ENCODE results near the gene TRPT1. TPM values are rescaled to one million over a fixed set of nuclear protein-coding genes. Genes with fewer than 3 reads are reported as not detected.

The TRPT1 gene
- total RNA-seq, 2 donors from 2014 or later = 31.2 to 36.5 TPM

DNA sequence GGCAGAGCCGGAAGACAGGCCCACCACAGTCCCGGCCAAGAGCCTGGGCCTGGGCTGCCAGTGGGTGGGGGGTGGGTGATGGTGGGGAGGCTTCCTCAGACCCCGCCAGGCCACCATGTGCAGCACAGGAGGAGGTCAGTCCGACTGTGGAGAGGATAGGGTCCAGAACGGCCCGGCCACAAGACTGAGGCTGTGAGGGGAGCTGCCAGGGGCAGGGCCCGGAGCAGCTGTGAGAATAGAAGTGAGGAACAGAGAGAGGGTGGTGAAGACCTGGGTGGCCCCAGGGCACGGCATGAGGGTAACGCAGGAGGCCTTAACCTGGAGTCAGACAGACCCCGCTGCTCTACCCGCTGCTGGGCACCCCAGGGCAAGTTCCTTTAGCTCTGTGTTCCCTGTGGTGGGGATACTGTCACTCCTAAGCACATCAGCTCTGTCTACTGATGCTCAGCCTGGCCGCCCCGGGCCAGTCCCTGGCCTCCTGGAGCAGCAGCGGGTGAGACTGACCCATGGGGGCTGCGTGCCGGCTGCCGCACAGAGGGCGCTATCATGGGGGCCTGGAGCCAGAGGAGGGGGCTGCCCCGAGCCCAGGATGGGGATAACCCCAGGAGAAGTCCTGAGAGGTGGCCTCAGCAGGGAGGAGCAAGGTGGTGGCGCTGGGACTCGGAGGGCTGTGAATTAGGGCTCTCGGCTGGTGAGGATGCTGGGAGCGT is 17.7 kb downstream of the TRPT1 start:
- H3K27ac Mint-ChIP-seq = peak overlapping the region; percentile 97 to 98
- DNase-seq (ENCODE audit: low spot score in 2 of 2) (no peak), ATAC-seq (no peak)
- no peaks in the 10 kb centered on the region for H3K9me3 Mint-ChIP-seq
- H3K36me3 Mint-ChIP-seq = peaks cover 43 to 54% of the 10 kb centered on the region in 2 donors

DNA sequence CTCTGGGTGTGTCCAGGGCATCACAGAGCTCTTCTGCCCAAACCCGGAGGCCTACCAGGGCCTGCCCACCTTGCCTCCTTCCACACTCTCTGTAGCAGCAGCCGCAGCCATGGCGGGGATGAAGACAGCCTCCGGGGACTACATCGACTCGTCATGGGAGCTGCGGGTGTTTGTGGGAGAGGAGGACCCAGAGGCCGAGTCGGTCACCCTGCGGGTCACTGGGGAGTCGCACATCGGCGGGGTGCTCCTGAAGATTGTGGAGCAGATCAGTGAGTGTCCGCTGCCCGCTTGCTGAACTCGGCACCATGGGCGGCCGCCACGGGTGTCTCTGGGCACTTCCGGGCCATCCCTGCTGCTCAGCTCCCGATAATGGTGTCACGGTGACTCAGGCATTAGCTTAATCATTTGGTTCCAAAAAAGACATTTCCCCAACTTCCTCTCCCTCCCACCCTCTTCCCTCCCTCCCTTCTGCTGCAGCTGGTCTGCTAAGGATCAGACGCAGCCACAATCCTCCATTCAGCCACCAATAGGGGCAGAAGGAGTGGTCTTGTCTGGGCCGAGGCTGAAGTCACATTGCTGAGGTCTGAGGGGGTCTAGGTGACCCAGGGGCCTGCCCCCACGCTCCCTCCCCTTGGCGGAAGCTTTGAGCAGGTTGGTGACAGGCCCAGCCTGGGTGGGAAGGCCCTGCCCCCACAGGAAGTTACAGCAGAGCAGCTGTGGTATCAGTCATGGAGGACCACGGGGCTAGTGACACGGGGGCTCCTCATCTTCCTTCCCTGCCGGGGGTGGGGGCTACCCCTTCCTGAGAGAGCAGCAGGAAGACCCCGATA is 18.5 kb downstream of the TRPT1 start:
- ATAC-seq (peak; percentile 77 to 81), DNase-seq (ENCODE audit: low spot score in 2 of 2) (peak; percentile 78 to 92)
- Mint-ChIP-seq H3K36me3 (peaks cover 46 to 56% of the 10 kb centered on the region in 2 donors), H3K9me3 (no peaks in the 10 kb centered on the region), H3K27ac (peak overlapping the region; percentile 97 to 98)

DNA sequence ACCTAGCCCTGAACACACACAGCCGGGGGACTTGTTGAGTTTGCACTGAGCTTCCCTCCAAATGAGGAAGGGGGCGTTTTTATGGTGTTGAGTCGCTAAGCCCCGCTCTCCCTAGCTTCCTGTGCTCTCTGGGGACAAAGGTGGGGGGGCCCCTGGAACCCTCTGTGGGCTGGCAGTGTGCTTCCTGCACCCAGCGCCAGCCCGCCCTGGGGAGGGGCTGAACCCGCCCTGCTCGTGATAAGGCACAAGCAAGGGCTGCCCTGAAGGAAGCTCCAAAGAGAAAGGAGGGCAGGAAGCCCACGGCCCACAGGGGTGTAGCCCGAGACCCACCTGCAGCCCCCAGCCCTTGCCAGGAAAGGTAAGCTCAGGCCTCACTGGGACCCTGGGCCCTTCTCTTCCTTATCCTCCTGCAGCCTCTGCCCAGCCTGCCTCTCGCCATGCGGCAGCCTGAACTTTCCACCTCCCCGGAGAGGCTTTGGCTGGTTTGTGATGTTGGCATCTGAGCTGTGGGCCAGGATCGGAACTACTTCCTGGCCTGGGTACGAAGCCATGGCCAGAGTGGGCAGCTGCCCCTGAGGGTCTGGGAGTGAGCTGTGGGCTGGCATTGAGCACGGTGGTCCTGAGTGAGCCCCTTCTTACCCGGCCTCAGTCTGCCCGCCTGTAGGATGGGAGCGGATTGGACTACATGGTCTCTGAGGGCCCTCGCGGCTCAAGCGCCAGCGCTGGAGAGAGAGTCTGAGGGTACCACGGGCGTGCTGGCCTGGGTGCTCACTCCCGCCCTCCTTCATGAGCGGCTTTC is 19.3 kb downstream of the TRPT1 start, which contains the start of gene FERMT3:
FERMT3 (plus strand) TSS at position 265 of the 799 bp plus-strand sequence. CDS start 644 bp downstream, outside the sequence.
- Mint-ChIP-seq H3K27ac (peak within 1 kb of the TSS; percentile 97 to 98), H3K9me3 (no peaks in the 10 kb centered on the region), H3K36me3 (peaks cover 42 to 48% of the 10 kb centered on the region in 2 donors)
- DNase-seq (ENCODE audit: low spot score in 2 of 2) (peak; percentile 70 to 85), ATAC-seq (peak; percentile 61 to 67)

DNA sequence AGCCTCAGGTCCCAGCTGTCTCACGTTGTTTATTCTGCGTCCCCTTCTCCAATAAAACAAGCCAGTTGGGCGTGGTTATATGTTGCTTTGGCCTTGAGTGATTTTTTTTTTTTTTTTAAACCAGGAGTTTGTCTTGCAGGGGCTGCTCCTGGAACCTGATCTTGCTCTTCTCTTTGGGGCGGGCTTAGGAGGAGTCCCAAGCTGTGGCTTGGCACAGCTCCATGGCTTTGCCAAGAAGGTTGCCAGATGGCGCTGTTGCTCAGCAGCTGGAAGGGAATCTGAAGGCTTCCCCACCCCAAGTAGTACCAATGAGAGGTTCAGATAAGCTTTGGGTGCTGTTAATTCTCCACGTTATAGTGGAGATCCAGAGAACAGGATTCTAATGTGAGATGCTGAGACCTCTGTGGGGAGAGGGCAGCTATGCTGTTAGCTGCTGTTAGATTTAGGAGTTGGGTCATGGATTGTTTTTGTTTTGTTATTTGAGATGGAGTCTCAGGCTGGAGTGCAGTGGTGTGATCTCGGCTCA is 21.5 kb downstream of the TRPT1 start:
- peaks cover 49 to 52% of the 10 kb centered on the region in 2 donors for H3K36me3 Mint-ChIP-seq
- ATAC-seq = peak in 1 of 2 donors; percentile 27
- peak in 1 of 2 donors; percentile 75 for DNase-seq (ENCODE audit: low spot score in 2 of 2)
- H3K9me3 Mint-ChIP-seq = no peaks in the 10 kb centered on the region
- peak overlapping the region; percentile 69 to 92 for H3K27ac Mint-ChIP-seq

DNA sequence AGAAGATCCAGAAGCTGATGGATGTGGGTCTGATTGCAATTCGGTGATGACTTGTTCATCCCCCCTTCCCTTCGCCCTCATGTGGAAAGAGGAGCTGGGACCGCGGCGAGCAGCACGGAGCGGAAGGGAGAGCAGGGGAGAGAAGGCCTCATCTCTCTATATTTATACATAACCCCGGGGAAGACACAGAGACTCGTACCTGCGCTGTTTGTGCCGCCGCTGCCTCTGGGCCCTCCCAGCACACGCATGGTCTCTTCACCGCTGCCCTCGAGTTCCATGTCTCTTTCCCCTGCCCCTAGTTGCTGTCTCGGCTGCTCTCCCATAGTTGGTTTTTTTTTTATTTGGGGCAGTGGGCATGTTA is 21.9 kb downstream of the TRPT1 start:
- Mint-ChIP-seq H3K36me3 (peaks cover 49 to 50% of the 10 kb centered on the region in 2 donors), H3K27ac (peak overlapping the region; percentile 68 to 69), H3K9me3 (no peaks in the 10 kb centered on the region)
- DNase-seq (ENCODE audit: low spot score in 2 of 2) (no peak), ATAC-seq (no peak)

DNA sequence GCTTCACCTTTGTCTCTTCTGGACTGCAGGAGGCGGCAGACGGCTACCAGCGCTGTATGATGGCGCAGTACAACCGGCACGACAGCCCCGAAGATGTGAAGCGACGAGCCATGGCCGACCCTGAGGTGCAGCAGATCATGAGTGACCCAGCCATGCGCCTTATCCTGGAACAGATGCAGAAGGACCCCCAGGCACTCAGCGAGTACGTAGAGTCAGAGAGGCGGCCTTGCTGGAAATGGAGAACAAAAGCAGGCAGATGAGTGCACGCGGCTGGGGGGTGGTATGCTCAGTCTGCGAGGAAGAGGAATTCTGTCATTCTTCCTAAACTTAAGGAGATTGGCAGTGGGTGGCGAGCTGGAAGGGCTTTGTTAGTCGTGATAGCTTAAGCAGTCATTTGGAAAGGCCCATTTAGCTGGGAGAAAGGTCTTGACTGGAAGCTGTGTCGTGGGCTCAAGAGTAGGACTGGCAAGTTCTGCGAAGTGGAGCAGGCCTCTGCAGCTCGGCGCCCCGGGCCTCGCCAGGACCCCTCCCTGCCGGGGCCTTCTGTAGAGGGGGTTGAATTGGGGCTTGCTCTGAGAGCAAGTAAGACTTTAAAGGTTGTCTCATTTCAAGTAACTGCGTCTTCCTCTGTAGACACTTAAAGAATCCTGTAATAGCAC is 22.4 kb downstream of the TRPT1 start:
- ATAC-seq (no peak), DNase-seq (ENCODE audit: low spot score in 2 of 2) (no peak)
- H3K9me3 Mint-ChIP-seq = no peaks in the 10 kb centered on the region
- H3K36me3 Mint-ChIP-seq = peaks cover 45 to 49% of the 10 kb centered on the region in 2 donors
- H3K27ac Mint-ChIP-seq = peak overlapping the region in 1 of 2 donors; percentile 68

DNA sequence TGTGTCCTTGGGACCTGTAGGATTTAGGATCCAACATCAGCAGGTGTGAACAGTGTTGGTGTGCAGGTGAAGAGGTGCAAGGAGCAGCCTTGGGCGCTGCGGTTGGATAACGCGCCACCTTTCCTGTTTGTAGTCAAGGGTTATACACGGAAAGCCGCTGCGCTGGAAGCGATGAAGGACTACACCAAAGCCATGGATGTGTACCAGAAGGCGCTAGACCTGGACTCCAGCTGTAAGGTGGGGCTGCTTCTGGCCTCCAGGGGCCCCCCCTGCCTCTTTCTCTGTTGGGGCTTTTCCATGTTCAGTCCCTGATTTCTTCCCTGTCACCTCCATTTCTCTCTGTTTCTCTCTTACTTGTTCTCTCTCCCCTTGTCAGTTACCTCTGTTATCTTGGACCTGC is 23.0 kb downstream of the TRPT1 start:
- H3K9me3 Mint-ChIP-seq = no peaks in the 10 kb centered on the region
- peaks cover 44 to 49% of the 10 kb centered on the region in 2 donors for H3K36me3 Mint-ChIP-seq
- no peak for ATAC-seq
- H3K27ac Mint-ChIP-seq = peak overlapping the region in 1 of 2 donors; percentile 22
- no peak for DNase-seq (ENCODE audit: low spot score in 2 of 2)

DNA sequence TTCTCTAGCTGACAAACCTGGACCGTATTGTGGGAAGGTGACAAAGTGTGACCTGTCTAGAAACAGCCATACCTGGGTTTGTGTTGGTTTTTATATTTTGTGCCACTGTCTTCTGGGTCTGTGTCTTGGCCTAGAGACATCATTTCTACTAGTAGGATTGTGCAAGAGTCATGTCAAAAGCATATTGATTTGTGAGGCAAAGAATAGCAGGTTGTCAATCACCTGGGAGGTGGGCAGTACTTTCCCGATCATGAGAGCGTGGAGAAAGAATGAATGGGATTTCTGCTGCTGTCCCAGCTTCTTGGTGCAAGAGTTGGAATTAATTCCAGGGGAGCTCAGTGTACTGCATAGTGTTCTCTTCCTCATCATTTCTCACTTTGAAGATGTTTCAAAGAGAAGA is 24.4 kb downstream of the TRPT1 start:
- Mint-ChIP-seq H3K27ac (peak overlapping the region; percentile 13 to 39), H3K36me3 (peaks cover 36 to 46% of the 10 kb centered on the region in 2 donors), H3K9me3 (no peaks in the 10 kb centered on the region)
- ATAC-seq (no peak), DNase-seq (ENCODE audit: low spot score in 2 of 2) (no peak)

DNA sequence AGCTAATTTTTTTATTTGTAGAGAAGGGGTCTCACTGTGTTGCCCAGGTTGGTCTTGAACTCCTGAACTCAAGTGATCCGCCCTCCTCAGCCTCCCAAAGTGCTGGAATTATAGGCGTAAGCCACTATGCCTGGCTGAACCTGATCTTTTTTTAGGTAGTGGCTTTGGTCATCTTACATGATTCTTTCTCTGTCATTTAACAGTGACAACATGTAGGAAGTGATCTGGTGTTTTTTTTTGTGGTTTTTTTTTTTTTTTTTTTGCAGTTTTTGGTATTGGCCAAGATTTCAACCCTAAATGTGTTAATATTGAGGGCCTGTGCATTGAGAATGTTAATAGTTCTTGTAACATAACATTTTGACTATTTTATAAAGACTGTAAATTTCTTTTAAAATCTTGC is 27.5 kb downstream of the TRPT1 start:
- ATAC-seq (no peak), DNase-seq (ENCODE audit: low spot score in 2 of 2) (no peak)
- H3K27ac Mint-ChIP-seq = peak overlapping the region in 1 of 2 donors; percentile 36
- peaks cover 39 to 48% of the 10 kb centered on the region in 2 donors for H3K36me3 Mint-ChIP-seq
- no peaks in the 10 kb centered on the region for H3K9me3 Mint-ChIP-seq

DNA sequence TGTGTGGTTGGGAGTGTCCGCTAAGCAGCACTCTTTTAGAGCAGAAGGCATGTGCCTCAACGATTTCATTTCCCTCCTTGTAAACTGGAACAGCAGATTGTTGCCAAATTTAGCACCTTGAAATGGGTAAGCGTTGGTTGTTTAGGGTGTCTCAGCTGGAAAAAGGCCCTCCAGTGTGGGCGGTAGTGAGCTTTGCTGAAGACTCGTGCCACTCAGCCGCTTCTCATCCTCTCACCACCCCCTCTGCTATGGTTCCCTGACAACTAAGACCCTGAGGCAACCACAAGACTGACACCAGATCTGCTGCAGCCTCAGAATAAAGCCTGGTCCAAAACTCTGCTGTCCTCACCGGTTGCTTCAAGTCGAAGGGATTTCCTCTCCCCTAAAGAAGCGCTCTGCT is 29.4 kb downstream of the TRPT1 start:
- ATAC-seq (no peak), DNase-seq (ENCODE audit: low spot score in 2 of 2) (no peak)
- no peaks in the 10 kb centered on the region for H3K9me3 Mint-ChIP-seq
- no peak overlapping the region for H3K27ac Mint-ChIP-seq
- H3K36me3 Mint-ChIP-seq = peaks cover 34 to 43% of the 10 kb centered on the region in 2 donors

DNA sequence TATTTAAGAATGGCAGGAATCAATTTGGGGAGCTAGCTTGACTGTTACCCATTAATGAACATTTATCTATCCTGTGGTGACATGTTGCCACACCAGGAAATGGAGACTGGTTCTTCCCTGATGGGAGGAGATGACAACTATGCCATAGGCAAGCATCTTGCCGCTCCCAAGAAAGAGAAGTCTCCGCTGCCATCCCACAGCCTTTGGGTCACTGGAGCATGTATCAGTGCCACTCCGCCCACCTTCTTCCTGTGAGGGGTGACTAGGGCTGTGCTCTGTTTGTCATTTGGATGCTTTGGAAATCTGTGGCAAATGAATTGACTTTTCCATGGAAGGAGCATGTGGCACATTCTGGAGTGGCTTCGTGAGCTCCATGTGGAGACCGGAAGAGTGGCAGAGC is 33.6 kb downstream of the TRPT1 start:
- H3K9me3 Mint-ChIP-seq = no peaks in the 10 kb centered on the region
- peaks cover 31% of the 10 kb centered on the region in 2 donors for H3K36me3 Mint-ChIP-seq
- DNase-seq (ENCODE audit: low spot score in 2 of 2) (no peak), ATAC-seq (no peak)
- peak overlapping the region in 1 of 2 donors; percentile 82 for H3K27ac Mint-ChIP-seq

DNA sequence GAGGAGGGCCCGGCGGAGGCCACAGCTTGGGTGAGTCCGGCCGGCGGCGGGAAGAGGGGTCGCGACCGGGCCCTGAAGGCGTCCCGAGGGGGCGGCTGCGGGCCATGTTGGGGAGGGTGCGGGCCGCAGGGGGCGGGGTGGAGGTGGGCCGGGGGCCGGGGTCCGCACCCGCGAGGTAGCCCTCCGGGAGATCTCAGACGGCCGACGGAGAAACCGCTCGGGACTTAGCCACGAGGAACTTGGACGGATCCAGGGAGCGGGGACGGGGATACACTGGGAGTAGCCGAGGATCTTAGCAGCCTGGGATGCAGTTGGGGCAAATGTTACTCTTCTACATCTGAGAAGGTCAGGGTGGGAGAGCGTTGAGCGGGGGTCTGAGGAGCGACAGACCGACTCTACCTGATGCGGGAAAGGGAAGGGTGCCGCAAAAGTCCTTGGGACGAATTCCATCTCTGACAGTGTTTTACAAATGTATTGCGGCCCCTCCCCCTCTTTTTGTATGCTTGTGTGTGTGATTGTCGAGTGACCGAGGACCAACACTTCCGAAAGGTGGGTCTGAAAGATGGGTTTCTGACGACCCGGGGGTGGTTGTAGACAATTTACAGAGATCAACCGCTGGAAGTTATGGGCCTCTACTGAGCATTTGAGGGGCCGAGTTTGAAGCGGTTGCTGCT is 39.4 kb downstream of the TRPT1 start:
- no peaks in the 10 kb centered on the region for H3K9me3 Mint-ChIP-seq
- peak; percentile 54 to 71 for DNase-seq (ENCODE audit: low spot score in 2 of 2)
- ATAC-seq = no peak
- no peak overlapping the region for H3K27ac Mint-ChIP-seq
- peaks cover 6 to 10% of the 10 kb centered on the region in 2 donors for H3K36me3 Mint-ChIP-seq

DNA sequence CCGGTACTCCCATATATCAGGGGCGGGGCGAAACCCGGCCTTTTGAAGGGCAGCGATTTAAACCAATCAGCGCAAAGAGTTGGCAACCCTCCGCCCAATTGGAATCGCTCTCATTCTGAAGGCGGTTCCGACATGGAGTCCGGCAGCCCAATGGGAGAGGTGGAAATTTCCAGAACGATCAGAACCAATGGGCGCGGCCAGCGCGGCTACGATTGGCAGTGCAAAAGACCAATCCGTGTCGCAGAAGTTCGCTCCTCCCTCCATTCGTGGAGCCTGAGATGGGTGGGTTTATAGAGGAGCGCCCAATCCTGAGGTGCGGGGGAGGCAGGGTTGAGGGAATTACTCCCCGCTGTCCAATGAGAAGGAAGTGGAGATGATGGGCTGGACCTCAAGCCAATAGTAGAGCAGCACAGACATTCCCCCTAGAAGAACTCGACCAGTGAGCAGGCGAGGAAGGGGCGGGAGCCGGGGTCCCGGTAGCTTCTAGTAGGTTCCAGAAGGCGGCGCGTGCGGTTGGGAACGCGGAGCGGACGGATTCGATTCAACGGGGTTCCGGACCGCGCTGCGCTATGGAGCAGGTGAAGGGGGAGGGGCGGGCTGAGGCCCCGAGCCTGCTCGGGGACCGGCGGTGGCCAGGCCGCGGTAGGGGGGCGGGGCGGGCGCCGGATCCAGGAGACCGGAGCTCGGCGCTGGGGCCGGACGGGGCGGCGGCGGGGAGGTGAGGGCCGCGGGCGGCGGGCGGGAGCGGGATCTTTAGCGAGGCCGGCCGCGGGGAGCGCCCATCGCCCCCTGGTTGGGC is 40.1 kb downstream of the TRPT1 start, which contains the start of gene STIP1:
STIP1 (plus strand) TSS at position 479 of the 799 bp plus-strand sequence; CDS start at position 570, 91 bp downstream.
- Mint-ChIP-seq H3K36me3 (peaks cover 6 to 10% of the 10 kb centered on the region in 2 donors), H3K9me3 (no peaks in the 10 kb centered on the region), H3K27ac (peak within 1 kb of the TSS in 1 of 2 donors; percentile 99)
- peak; percentile 99 to 100 for DNase-seq (ENCODE audit: low spot score in 2 of 2)
- peak; percentile 88 to 89 for ATAC-seq

DNA sequence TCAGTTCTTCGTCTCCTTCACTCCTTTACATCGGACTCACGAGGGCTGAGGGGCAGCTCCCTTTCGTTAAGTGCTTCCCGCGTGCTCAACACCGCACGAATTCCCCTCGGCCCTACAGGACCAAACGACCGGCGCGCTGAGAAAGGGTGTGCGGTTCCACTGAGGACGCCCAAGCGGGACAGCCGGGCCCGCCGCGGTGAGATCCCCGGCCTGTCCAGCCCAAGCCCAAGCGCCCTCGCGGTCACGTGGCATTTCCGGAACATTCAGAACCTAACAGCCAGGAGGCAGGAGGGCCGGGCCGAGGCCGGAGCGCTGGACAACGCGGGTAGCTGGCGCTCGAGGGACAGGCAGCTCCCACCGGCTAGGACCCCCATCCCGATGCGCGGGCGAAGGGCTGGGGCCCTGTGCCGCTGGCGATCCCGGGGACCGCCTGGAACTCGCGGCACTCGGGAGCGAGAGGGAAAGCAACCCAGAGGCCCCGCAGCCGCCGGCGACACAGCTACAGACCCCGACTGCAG is 40.8 kb downstream of the TRPT1 start:
- H3K36me3 Mint-ChIP-seq = peaks cover 6 to 10% of the 10 kb centered on the region in 2 donors
- DNase-seq (ENCODE audit: low spot score in 2 of 2) = peak in 1 of 2 donors; percentile 50
- ATAC-seq = peak; percentile 1 to 15
- H3K9me3 Mint-ChIP-seq = no peaks in the 10 kb centered on the region
- H3K27ac Mint-ChIP-seq = peak overlapping the region in 1 of 2 donors; percentile 99
